ENCODE data around the gene TMEM132C.

TMEM132C gene

GRCh38 chr12:128439796-128440195, 172.8 kb downstream of the TMEM132C start:
- no peak overlapping the region for H3K27ac ChIP-seq
- no peak for TF ChIP-seq ZFX (IDR thresholded peaks at IDR 0.05)
- no peak for TF ChIP-seq CTCF (conservative IDR thresholded peaks at IDR 0.05)

- no peak overlapping the region for H3K27ac ChIP-seq
- TF ChIP-seq CTCF (conservative IDR thresholded peaks at IDR 0.05) (no peak), ZFX (IDR thresholded peaks at IDR 0.05) (no peak)
Observed at GRCh38 chr12:128442096-128442495, 175.1 kb downstream of the TMEM132C start.

GRCh38 chr12:128444598-128444997, 177.6 kb downstream of the TMEM132C start:
- H3K27ac ChIP-seq: no peak overlapping the region
- TF ChIP-seq CTCF (conservative IDR thresholded peaks at IDR 0.05) (no peak), ZFX (IDR thresholded peaks at IDR 0.05) (no peak)

- no peak overlapping the region for H3K27ac ChIP-seq
- TF ChIP-seq CTCF (conservative IDR thresholded peaks at IDR 0.05) (no peak), ZFX (IDR thresholded peaks at IDR 0.05) (no peak)
Observed at GRCh38 chr12:128445415-128446127, 178.6 kb downstream of the TMEM132C start.

- TF ChIP-seq CTCF (conservative IDR thresholded peaks at IDR 0.05) (no peak), ZFX (IDR thresholded peaks at IDR 0.05) (no peak)
- H3K27ac ChIP-seq: no peak overlapping the region
Observed at GRCh38 chr12:128449146-128449894, 182.3 kb downstream of the TMEM132C start.

GRCh38 chr12:128450810-128451209, 183.8 kb downstream of the TMEM132C start:
- H3K27ac ChIP-seq: no peak overlapping the region
- TF ChIP-seq CTCF (conservative IDR thresholded peaks at IDR 0.05) (no peak), ZFX (IDR thresholded peaks at IDR 0.05) (no peak)

- TF ChIP-seq CTCF (conservative IDR thresholded peaks at IDR 0.05) (no peak), ZFX (IDR thresholded peaks at IDR 0.05) (no peak)
- H3K27ac ChIP-seq: no peak overlapping the region
Observed at GRCh38 chr12:128455851-128456250, 188.9 kb downstream of the TMEM132C start.

Measured in C4-2B (cell line).